Testis (tissue), 3 donors: ENCODE results near the gene ELOA. TPM values are rescaled to one million over a fixed set of nuclear protein-coding genes. Genes with fewer than 3 reads are reported as not detected.
"Not testable (repeated sequence)": the region's sequence is repeated elsewhere in the genome, so short reads cannot be mapped to it uniquely, and the experiment has no call there.

Experiments
- DNase-seq: peaks from one replicate; pipeline ENCODE4 v3.0.0-alpha.2; 2019
- H3K27ac ChIP-seq, 2 donors: fragments of 200-600 bp; sonication (generic); one replicate each; pipeline ENCODE4 v1.5.1; 2019
- H3K27me3 ChIP-seq: fragments of 200-600 bp; sonication (generic); one replicate; pipeline ENCODE4 v1.5.1; 2019
- H3K36me3 ChIP-seq: fragments of 200-600 bp; sonication (generic); one replicate; pipeline ENCODE4 v1.5.1; 2017; ENCODE audit warnings: low read depth; ENCODE audit errors: missing control alignments
- H3K4me1 ChIP-seq: fragments of 200-600 bp; sonication (generic); one replicate; pipeline ENCODE4 v1.5.1; 2019
- H3K4me3 ChIP-seq, 2 donors: fragments of 200-600 bp; sonication (generic); one replicate each; pipeline ENCODE4 v1.5.1; 2017 to 2019
- H3K9me3 ChIP-seq: fragments of 200-600 bp; sonication (generic); one replicate; pipeline ENCODE4 v1.5.1; 2017
- POLR2A ChIP-seq: fragments of 450-650 bp; IDR thresholded peaks from one replicate; pipeline ENCODE4 v1.6.1; 2017; ENCODE audit warnings: antibody characterized with exemption, mild to moderate bottlenecking, moderate library complexity
- WGBS, 2 donors: methylation state at CpG; one replicate each; pipeline ENCODE4 v1.1.5; 2018; 5-methylcytosine and 5-hydroxymethylcytosine counted together
- intact Hi-C: fragments of 100-400 bp; cut with DNase I; formaldehyde crosslinking; loops from one replicate; pipeline ENCODE4 v1.15.1; 2023; ENCODE audit warnings: low total_unique reads
- polyA plus RNA-seq: library from polyadenylated mRNA; stranded (reverse); fragments of 350-450 nt; fragmentation: Illumina TruSeq; extraction: RNeasy Lipid Tissue Mini Kit (QIAGEN cat#74804); gene quantifications from one replicate; pipeline ENCODE4 v1.2.3, GENCODE V29; 2014; ENCODE audit warnings: low read depth, low replicate concordance; ENCODE audit not compliant: insufficient read depth
- total RNA-seq, 2 donors: library from RNA; depleted of rRNA; stranded (reverse); fragments of >200 nt; gene quantifications; one replicate each; pipeline ENCODE4 v1.2.3, GENCODE V29; 2016
- TF ChIP-seq, protein P1 (sequence below), 3 experiments: fragments of 450-650 bp in 2 of 3; fragments of 200-600 bp in 1 of 3; sonication (generic) in 1 of 3; IDR thresholded peaks; one replicate each; pipeline ENCODE4 v1.5.1; 2016 to 2019; ENCODE audit warnings: antibody characterized with exemption in 3 of 3, mild to moderate bottlenecking in 2 of 3, moderate library complexity in 1 of 3

The ELOA gene
- total and polyA plus RNA-seq, 3 donors from 2014 or later = 38.7 to 51.3 (median 41.9) TPM

DNA sequence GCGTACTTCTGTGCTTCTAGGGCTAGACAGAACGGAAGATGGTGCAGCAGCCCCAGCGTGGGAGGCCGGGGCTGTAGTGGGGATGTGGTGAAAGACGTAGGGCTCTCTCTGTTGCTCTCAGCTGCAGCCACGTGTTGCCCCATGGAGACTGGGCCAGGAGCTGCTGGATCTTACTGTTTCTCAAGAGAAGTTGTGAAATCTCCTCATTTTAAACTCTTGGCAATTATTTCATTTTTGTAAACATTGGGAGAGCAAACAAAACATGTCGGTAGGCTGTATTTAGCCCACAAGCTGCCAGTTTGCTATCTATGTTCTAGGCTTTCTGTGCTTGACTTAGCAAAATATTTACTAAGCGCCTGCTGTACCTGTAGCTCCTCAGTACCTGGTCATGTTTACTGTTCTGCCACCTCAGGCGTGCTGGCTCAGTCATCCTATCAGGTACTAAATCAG lies 15.9 kb upstream of the ELOA start:
- DNase-seq = peak; percentile 62
- intact Hi-C loops = no loop called here
- H3K27me3 ChIP-seq = no peaks in the 10 kb centered on the region
- no peaks in the 10 kb centered on the region for H3K4me1 ChIP-seq
- WGBS, 2 donors = 42 to 75% methylated on average over 9 of the region's 9 CpGs
- H3K4me3 ChIP-seq = no peak overlapping the region
- TF ChIP-seq, protein P1, sequence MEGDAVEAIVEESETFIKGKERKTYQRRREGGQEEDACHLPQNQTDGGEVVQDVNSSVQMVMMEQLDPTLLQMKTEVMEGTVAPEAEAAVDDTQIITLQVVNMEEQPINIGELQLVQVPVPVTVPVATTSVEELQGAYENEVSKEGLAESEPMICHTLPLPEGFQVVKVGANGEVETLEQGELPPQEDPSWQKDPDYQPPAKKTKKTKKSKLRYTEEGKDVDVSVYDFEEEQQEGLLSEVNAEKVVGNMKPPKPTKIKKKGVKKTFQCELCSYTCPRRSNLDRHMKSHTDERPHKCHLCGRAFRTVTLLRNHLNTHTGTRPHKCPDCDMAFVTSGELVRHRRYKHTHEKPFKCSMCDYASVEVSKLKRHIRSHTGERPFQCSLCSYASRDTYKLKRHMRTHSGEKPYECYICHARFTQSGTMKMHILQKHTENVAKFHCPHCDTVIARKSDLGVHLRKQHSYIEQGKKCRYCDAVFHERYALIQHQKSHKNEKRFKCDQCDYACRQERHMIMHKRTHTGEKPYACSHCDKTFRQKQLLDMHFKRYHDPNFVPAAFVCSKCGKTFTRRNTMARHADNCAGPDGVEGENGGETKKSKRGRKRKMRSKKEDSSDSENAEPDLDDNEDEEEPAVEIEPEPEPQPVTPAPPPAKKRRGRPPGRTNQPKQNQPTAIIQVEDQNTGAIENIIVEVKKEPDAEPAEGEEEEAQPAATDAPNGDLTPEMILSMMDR (IDR thresholded peaks at IDR 0.05) = no peak
- TF ChIP-seq POLR2A = no peak
- no peaks in the 10 kb centered on the region for H3K9me3 ChIP-seq
- H3K36me3 ChIP-seq = no peaks in the 10 kb centered on the region
- H3K27ac ChIP-seq = no peak overlapping the region

DNA sequence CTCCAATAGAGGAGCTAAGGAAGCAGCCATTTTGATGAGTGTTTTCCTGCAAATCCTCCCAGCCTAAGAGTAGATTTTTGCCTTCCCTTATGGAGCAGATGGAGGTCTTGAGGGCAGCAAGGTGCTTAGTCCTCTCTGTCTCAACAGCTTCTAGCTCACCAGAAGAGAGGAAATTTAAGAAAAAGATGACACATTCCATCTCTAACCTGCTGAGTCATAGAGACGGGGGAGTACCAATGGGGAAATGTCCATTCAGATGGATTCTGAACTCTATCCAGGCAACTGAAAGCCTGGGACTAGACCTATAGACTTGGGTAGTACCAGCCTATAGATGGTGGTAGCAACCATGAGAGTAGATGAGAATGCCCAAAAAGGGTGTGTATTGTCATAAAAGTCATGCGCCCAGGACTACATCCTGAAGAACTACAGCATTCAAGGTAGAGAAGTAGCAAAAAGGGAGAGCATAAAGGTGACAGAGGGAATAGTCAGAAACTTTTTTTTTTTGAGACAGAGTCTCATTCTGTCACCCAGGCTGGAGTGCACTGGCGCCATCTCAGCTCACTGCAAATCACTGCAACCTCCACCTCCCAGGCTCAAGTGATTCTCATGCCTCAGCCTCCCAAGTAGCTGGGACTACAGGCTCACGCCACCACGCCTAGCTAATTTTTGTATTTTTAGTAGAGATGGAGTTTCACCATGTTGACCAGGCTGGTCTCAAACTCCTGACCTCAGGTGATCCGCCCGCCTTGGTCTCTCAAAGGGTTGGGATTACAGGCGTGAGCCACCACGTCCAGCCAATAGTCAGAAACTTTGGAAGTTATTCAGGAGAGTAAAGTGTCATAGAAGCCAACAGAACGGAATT lies 10.7 kb upstream of the ELOA start:
- Histone ChIP-seq H3K36me3 (no peaks in the 10 kb centered on the region), H3K9me3 (no peaks in the 10 kb centered on the region), H3K4me3 (no peak overlapping the region), H3K27me3 (no peaks in the 10 kb centered on the region), H3K27ac (no peak overlapping the region), H3K4me1 (no peaks in the 10 kb centered on the region)
- no peak for TF ChIP-seq POLR2A
- TF ChIP-seq, protein P1 (IDR thresholded peaks at IDR 0.05) = no peak
- intact Hi-C loops = no loop called here
- no peak for DNase-seq
- WGBS, 2 donors = 95 to 99% methylated on average over 10 of the region's 10 CpGs

DNA sequence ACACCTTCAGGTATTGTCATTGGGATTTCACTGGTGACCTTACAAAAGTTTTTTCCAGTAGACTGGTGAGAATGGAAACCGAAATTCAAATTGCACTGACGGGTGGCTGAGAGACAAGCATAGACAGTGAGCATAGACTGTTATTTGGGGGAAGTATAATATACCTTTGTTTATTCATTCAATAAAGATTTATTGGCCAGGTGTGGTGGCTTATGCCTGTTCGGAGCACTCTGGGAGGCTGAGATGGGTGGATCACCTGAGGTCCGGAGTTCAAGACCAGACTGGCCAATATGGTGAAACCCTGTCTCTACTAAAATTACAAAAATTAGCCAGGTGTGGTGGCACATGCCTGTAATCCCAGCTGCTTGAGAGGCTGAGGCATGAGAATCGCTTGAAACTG lies 10.0 kb upstream of the ELOA start:
- H3K4me1 ChIP-seq, H3K27me3 ChIP-seq, DNase-seq, H3K9me3 ChIP-seq, H3K36me3 ChIP-seq, H3K27ac ChIP-seq, H3K4me3 ChIP-seq, intact Hi-C loops: not testable (repeated sequence)
- WGBS, 2 donors = 97 to 98% methylated on average over 5 of the region's 5 CpGs

DNA sequence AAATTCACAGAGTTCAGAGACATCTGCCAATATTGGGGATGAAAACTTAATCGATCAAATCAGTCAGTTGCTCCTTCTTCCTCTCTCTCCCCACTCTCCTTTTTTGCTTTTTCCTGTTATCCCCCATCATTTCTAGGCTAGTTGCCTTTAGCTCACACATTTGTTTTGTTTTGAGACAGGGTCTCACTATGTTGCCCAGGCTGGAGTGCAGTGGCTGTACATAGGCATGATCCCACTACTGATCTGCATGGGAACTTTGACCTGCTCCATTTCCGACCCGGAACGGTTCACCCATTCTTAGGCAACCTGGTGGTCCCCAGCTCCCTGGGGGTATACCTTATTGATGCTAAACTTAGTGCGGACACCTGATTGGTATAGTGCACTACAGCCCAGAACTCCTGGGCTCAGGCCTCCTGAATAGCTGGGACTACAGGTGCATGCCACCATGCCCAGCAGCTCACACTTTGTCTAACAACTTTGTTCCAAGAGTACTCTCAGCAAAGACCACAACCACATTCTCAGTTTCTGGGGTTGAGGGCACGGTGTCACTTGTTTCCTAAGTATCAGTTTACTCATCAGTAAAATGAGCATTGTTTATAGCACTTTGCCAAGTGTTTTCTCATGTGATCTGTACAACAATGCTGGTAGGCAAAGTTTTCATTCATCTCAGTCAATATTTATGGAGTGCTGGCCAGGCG lies 6.7 kb upstream of the ELOA start:
- Histone ChIP-seq H3K9me3 (no peaks in the 10 kb centered on the region), H3K4me1 (no peaks in the 10 kb centered on the region), H3K4me3 (no peak overlapping the region), H3K27ac (no peak overlapping the region), H3K27me3 (no peaks in the 10 kb centered on the region), H3K36me3 (no peaks in the 10 kb centered on the region)
- DNase-seq = no peak
- WGBS, 2 donors = 93 to 94% methylated on average over 7 of the region's 7 CpGs
- TF ChIP-seq, protein P1 (IDR thresholded peaks at IDR 0.05) = no peak
- no peak for TF ChIP-seq POLR2A
- intact Hi-C loops = no loop called here

DNA sequence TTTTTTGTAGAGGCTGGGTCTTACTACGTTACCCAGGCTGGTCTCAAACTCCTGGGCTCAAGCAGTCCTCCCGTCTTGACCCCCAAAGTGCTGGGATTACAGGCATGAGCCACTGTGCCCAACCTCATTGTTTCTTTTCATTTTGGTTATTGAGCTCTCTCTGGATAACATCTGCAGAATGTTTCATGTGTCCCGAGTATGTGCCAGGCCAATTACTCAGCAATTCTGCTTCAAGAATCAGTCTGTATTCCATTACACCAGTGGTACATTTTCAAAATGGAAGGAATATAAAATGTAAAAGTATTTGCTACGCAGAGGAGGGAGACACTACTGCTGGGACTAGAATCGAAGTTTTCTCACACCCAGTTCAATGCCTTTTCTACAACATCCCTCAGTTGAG lies 1.7 kb upstream of the ELOA start:
- no peak for TF ChIP-seq POLR2A
- TF ChIP-seq, protein P1 (IDR thresholded peaks at IDR 0.05) = no peak
- no peaks in the 10 kb centered on the region for H3K36me3 ChIP-seq
- WGBS, 2 donors = 82 to 87% methylated on average over 5 of the region's 5 CpGs
- H3K27me3 ChIP-seq = no peaks in the 10 kb centered on the region
- no peak for DNase-seq
- intact Hi-C loops = no loop called here
- H3K4me3 ChIP-seq = no peak overlapping the region
- H3K27ac ChIP-seq = no peak overlapping the region
- no peaks in the 10 kb centered on the region for H3K4me1 ChIP-seq
- H3K9me3 ChIP-seq = no peaks in the 10 kb centered on the region
